ENCODE data around the gene C2orf72.

C2orf72 gene

GRCh38 chr2:231094736-231095346 lies 57.5 kb downstream of the C2orf72 start:
- no peak for DNase-seq (ENCODE audit: low read depth)
- TF ChIP-seq POLR2A (IDR thresholded peaks at IDR 0.05; ENCODE audit: extremely low read depth, insufficient read length) (no peak), CTCF (IDR thresholded peaks at IDR 0.05; ENCODE audit: low read depth, low read length) (no peak), MYC (IDR thresholded peaks at IDR 0.05; ENCODE audit: low read depth, low read length) (no peak)
- TF ChIP-seq, protein P1, sequence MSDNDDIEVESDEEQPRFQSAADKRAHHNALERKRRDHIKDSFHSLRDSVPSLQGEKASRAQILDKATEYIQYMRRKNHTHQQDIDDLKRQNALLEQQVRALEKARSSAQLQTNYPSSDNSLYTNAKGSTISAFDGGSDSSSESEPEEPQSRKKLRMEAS (IDR thresholded peaks at IDR 0.05; ENCODE audit: low read depth, low read length), result no peak
- H3K4me3 ChIP-seq (ENCODE audit: low read depth, low read length), result no peak overlapping the region

Data from NB4 (cell line).